Measurements from ENCODE around the gene GDNF.

- TF ChIP-seq POLR2A (IDR thresholded peaks at IDR 0.05; ENCODE audit: low read length) (no peak), GATA1 (IDR thresholded peaks at IDR 0.05; ENCODE audit: low read depth, low read length) (no peak)
Observed at GRCh38 chr5:37844009-37844408, 4.2 kb upstream of the GDNF start.
